ENCODE data around the gene SMAP1. TPM values are rescaled to one million over a fixed set of nuclear protein-coding genes. Genes with fewer than 3 reads are reported as not detected.

SMAP1 gene
- total RNA-seq, 1 experiment from 2014 or later = 25.5 TPM

DNA sequence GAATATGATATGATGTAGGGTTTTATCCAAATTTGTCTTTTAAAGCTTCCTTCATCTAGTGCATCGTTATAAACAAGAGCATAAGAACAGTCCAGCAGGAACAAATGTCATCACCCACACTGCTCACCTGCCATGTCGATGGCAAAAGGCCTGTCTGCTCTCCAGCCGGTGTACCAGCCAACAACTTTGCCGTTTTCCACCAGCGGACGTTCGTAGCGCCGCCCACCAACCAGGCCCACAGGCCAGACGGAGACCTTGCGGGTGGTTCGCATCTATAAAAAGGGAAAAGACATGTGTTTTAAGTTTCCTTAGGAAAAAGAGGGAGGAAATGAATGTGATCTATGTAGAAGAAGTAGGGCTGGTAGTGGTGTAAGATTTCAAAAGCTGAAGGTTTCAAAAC lies 226.3 kb downstream of the SMAP1 start:
- Histone ChIP-seq H3K4me3 (ENCODE audit: insufficient read depth, low read depth, low read length) (no peak overlapping the region), H3K36me3 (replicated peaks; ENCODE audit: control insufficient read depth, insufficient read depth, low read length) (no peaks in the 10 kb centered on the region), H3K27me3 (ENCODE audit: control insufficient read depth, insufficient read depth, low read length) (no peaks in the 10 kb centered on the region)
- DNase-seq = no peak

DNA sequence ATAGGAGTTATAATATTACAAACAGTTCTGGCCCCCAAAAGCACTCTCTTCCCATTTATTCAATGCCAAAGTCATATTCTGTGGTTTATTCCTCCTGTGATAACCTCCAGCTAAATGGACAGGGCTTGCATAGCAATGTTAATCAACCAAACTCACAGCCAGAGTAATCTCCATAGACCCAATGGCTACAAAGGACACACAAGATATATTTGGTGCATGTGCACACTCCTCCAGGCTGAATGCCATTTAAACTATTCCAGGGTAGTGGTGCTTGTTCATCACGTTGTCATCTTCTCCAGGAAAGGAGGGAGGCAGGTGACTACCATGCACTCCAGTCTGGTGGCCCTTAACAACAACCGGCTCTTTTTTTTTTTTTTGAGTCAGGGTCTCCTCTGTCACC lies 232.4 kb downstream of the SMAP1 start:
- no peaks in the 10 kb centered on the region for H3K27me3 ChIP-seq (ENCODE audit: control insufficient read depth, insufficient read depth, low read length)
- no peak for DNase-seq
- no peak overlapping the region for H3K4me3 ChIP-seq (ENCODE audit: insufficient read depth, low read depth, low read length)
- H3K36me3 ChIP-seq (replicated peaks; ENCODE audit: control insufficient read depth, insufficient read depth, low read length) = no peaks in the 10 kb centered on the region

DNA sequence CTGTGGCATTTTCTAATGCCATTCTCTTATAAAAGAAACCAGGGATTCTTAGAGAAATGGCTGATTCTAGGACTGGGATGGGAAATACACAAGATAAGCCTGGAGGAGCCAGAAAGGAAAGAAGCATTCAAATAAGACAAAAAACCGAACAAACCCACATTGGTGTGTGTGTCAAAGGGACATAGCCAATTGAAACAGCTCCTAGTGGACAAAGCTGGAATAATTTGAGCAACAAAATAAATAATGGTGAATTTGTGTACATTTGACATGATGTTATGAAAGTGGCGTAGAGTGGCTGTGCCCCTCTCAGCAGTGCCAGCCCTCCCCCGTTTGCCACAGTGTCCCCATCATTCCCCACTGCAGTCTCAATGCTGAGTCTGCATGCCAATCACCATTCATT lies 233.6 kb downstream of the SMAP1 start:
- DNase-seq = no peak
- H3K36me3 ChIP-seq (replicated peaks; ENCODE audit: control insufficient read depth, insufficient read depth, low read length) = no peaks in the 10 kb centered on the region
- no peak overlapping the region for H3K4me3 ChIP-seq (ENCODE audit: insufficient read depth, low read depth, low read length)
- no peaks in the 10 kb centered on the region for H3K27me3 ChIP-seq (ENCODE audit: control insufficient read depth, insufficient read depth, low read length)

DNA sequence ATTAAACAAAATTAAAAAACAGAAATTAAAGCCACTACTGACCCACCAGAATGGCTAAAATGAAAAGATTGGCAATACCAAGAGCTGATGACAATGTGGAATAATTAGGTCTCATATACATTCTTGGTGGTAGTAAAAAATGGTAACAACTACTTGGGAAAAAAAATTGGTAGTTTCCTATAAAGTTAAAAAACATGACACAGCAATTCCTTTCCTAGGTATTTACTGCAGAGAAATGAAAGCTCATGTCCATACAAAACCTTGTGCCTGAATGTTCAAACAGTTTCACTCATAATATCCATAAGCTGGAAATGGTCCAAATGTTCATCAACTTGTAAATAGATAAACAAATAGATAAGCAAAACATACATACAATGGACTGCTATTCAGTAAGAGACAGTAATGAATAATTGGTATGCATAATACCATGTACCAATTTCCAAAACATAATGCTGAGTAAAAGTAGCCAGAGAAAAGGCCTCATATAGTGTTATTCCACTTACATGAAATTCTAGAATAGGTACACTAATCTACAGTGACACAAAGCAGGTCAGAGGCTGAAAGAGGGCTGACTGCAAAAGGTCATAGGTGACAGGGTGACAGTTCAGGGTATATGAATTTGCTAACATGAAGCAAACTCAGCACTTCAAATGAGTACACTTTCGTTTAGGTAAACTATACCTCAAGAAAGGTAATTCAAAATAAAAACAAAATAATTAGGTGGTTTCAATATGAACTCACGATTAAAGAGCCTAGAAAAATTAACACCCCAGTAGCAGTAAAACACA lies 236.2 kb downstream of the SMAP1 start:
- DNase-seq = no peak
- Histone ChIP-seq H3K4me3 (ENCODE audit: insufficient read depth, low read depth, low read length) (no peak overlapping the region), H3K36me3 (replicated peaks; ENCODE audit: control insufficient read depth, insufficient read depth, low read length) (no peaks in the 10 kb centered on the region), H3K27me3 (ENCODE audit: control insufficient read depth, insufficient read depth, low read length) (no peaks in the 10 kb centered on the region)

DNA sequence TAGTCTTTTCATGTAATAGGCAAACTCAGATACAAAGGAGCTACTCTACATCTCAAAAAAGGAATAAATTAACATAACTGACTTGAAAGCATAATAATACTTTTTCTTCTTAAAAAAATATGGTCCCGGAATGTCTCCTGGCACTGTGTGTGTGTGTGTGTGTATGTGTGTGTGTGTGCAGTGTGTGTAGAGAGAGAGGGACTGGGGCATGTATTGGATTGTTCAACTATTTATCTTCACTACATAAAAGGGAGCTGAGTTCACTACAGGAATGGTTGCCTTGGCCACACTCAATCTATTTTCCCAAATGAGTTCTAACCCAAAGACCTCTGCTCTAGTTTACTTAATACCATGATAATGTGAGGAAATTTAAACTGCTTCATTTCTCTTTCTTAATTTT lies 238.1 kb downstream of the SMAP1 start:
- Histone ChIP-seq H3K27me3 (ENCODE audit: control insufficient read depth, insufficient read depth, low read length) (no peaks in the 10 kb centered on the region), H3K4me3 (ENCODE audit: insufficient read depth, low read depth, low read length) (no peak overlapping the region), H3K36me3 (replicated peaks; ENCODE audit: control insufficient read depth, insufficient read depth, low read length) (no peaks in the 10 kb centered on the region)
- no peak for DNase-seq

Other genes with a start within 250 kb of the SMAP1 start
- 30.1 and 32.3 TPM in 2 replicates for gene SDHAF4, start 101.0 kb upstream of the SMAP1 start, total RNA-seq (2014; rRNA removed; shearing (Covaris generic))